ENCODE measurements around the gene TMC2.
A peak's percentile ranks its signal among the peaks of the same experiment; 100 is the strongest.
"Not testable (repeated sequence)": the region's sequence is repeated elsewhere in the genome, so short reads cannot be mapped to it uniquely, and the experiment has no call there.

Gene TMC2

DNA sequence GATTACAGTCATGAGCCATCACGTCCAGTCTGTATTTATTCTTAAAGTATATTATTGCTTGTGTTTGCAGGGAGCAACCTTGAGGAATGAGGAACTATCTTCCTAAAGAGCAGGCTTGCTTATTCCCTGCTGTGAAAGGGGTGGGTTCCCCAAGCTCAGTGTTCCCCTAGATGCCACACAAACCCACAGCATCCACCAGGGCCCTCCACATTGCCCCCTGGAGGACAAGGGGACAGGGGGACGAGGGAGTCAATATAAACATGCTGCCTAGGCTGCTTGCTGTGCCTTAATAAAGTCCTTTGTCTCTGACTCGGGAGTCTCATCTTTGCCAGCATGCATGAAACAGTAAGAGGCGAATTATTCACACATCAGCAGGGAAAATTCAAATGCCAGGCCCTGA is 135.6 kb downstream of the TMC2 start:
- H3K4me3 ChIP-seq (ENCODE audit: control insufficient read depth, low read depth, low read length), result no peak overlapping the region
- DNase-seq (ENCODE audit: low read depth), result no peak
- TF ChIP-seq, protein P1, sequence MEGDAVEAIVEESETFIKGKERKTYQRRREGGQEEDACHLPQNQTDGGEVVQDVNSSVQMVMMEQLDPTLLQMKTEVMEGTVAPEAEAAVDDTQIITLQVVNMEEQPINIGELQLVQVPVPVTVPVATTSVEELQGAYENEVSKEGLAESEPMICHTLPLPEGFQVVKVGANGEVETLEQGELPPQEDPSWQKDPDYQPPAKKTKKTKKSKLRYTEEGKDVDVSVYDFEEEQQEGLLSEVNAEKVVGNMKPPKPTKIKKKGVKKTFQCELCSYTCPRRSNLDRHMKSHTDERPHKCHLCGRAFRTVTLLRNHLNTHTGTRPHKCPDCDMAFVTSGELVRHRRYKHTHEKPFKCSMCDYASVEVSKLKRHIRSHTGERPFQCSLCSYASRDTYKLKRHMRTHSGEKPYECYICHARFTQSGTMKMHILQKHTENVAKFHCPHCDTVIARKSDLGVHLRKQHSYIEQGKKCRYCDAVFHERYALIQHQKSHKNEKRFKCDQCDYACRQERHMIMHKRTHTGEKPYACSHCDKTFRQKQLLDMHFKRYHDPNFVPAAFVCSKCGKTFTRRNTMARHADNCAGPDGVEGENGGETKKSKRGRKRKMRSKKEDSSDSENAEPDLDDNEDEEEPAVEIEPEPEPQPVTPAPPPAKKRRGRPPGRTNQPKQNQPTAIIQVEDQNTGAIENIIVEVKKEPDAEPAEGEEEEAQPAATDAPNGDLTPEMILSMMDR (IDR thresholded peaks at IDR 0.05; ENCODE audit: control insufficient read depth, insufficient read depth, low read depth, low read length, missing control alignments), result peak; percentile 13

DNA sequence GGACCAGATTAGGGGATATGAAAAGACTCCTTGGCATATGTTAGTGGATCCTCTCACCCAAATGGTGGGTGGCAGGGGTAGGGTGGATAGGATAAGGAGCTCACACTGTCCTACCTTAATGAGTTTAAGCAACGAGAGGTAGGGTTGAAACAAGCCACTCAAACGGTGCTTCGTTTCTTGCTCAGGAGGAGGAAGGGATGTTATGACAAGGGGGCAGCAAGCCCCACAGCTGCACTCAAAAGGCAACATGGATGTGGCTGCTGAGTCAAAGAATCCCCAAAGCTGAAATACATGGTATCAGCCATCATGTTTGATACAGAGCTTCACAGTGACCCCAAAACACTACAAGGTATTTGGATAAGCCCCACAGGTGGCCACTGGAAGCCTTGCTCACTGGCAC is 136.1 kb downstream of the TMC2 start:
- TF ChIP-seq, protein P1 (IDR thresholded peaks at IDR 0.05; ENCODE audit: control insufficient read depth, insufficient read depth, low read depth, low read length, missing control alignments), result no peak
- no peak overlapping the region for H3K4me3 ChIP-seq (ENCODE audit: control insufficient read depth, low read depth, low read length)
- DNase-seq (ENCODE audit: low read depth), result no peak

DNA sequence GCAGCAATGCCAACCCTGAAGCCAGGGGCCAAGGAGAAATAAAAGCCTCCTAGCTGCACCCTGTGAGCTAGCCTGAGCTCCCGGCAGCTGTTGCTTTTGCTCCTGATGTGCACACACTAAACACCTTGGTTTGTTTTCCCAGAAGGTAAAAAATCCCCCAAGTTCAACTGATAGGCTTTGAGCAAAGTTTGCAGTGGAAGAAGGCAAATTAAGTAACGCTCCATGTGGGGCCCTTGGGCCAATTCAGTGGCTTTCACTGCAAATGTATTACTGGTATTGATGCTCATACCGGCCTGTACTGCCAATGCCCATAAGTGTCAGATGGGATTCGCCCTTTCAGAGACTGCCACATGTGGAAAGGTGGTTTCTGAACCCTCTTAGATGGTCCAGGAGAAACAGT is 137.1 kb downstream of the TMC2 start:
- no peak for DNase-seq (ENCODE audit: low read depth)
- TF ChIP-seq, protein P1 (IDR thresholded peaks at IDR 0.05; ENCODE audit: control insufficient read depth, insufficient read depth, low read depth, low read length, missing control alignments), result no peak
- no peak overlapping the region for H3K4me3 ChIP-seq (ENCODE audit: control insufficient read depth, low read depth, low read length)

DNA sequence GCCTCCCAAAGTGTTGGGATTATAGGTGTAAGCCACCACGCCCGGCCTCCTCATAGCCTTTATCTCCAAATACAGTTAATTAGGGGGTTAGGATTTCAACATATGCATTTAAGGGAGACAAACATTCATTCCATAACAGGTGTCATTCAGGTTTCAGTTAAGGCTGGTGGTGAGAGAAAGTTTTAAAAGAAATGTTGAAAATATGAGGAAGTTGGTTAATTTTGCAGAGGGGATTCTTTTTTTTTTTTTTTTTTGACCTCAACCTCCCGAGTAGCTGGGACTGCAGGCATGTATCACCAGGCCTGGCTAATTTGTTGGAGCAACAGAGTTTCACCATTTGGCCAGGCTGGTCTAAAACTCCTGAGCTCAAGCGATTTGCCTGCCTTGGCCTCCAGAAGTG is 143.7 kb downstream of the TMC2 start:
- TF ChIP-seq, protein P1 (IDR thresholded peaks at IDR 0.05; ENCODE audit: control insufficient read depth, insufficient read depth, low read depth, low read length, missing control alignments), result no peak
- no peak overlapping the region for H3K4me3 ChIP-seq (ENCODE audit: control insufficient read depth, low read depth, low read length)
- no peak for DNase-seq (ENCODE audit: low read depth)

DNA sequence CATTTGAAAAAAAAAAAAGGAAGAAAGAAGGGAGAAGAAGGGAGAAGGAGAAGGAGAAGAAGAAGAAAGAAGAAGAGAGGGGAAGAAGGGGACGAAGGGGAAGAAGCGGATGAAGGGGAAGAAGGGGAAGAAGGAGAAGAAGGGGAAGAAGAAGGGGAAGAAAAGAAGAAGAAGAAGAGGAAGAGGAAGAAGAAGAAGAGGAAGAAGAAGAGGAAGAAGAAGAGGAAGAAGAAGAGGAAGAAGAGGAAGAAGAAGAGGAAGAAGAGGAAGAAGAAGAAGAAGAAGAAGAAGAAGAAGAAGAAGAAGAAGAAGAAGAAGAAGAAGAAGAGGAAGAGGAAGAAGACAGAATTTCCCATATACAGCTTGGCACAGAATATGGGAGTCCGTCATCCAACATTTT is 145.7 kb downstream of the TMC2 start:
- DNase-seq (ENCODE audit: low read depth); H3K4me3 ChIP-seq (ENCODE audit: control insufficient read depth, low read depth, low read length): not testable (repeated sequence)

DNA sequence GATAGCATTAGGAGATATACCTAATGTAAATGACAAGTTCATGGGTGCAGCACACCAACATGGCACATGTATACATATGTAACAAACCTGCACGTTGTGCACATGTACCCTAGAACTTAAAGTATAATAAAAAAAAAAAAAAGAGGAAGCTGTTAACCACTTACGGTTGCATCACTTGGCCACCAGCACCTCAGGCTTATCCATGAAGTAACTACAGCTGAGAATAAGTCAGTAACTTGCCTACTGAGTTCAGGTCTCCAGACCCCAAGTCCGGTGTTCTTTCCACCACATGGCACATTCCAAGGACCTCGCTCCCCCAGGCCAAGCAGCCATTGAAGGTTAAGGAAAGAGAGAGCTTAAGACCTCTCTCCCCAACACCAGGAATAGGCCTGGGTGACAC is 148.4 kb downstream of the TMC2 start:
- not testable (repeated sequence) for H3K4me3 ChIP-seq (ENCODE audit: control insufficient read depth, low read depth, low read length); DNase-seq (ENCODE audit: low read depth)

DNA sequence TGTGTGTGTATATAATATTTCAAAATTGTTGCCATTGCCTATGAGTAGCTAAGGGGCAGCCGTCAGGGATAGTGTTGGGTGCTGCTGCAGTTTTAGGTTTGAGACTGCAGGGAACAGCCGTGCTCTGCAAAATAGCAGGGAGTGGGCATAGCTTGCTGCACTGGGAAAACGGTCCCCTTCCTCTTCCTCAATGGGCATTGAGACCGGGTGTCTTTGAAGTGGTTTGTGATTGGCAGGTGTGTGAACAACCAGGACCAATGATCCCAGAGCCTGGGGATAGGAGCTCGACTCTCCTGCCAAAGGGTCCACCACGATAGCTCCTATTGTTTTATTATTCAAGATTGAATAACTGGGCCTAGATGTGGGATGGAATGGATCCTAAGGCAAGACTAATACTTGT is 151.1 kb downstream of the TMC2 start:
- H3K4me3 ChIP-seq (ENCODE audit: control insufficient read depth, low read depth, low read length), result no peak overlapping the region
- TF ChIP-seq, protein P1 (IDR thresholded peaks at IDR 0.05; ENCODE audit: control insufficient read depth, insufficient read depth, low read depth, low read length, missing control alignments), result no peak

DNA sequence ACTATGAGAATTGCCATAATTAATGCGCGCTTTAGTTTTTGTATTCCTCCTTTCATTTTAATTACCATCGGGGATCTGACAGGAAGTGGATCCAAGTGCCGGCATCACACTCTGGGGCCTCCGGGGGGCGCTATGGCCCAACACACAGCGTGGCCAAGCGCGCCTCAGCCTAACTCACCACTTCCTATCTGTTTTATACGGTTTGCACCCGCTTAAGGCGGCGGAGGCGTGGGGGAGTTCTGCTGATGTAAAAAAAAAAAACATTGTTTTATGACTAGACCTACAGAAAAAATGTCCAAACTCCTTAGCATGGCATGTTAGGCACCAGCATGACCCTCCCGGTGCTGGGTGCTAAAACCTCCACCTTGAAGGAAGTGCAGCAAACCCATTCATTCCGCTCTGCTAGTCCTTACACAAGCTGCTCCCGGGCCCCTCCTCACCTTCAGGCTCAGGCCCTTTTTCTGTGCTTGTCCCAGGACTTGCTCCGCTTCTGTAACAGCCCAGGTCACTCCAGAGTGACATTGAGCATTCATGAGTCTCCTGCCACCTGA is 151.7 kb downstream of the TMC2 start:
- no peak for DNase-seq (ENCODE audit: low read depth)

More for the DNA sequence above, 151.1 kb downstream of the TMC2 start:
- no peak for DNase-seq (ENCODE audit: low read depth)

More for the DNA sequence above, 151.7 kb downstream of the TMC2 start:
- TF ChIP-seq, protein P1 (IDR thresholded peaks at IDR 0.05; ENCODE audit: control insufficient read depth, insufficient read depth, low read depth, low read length, missing control alignments), result peak; percentile 46
- no peak overlapping the region for H3K4me3 ChIP-seq (ENCODE audit: control insufficient read depth, low read depth, low read length)

All from AG09309 (cell line).